SIG-M5 (cell line): ENCODE results near the gene USP10.
A peak's percentile ranks its signal among the peaks of the same experiment; 100 is the strongest.

Experiments used
- DNase-seq: peaks from one replicate; lab custom pipeline; 2025; lab: John Stamatoyannopoulos, UW

USP10 gene

GRCh38 chr16:84699712-84700445, at the start of gene USP10:
TSS of gene USP10 (plus strand) at chr16:84700000. CDS start at chr16:84700091, 91 bp downstream.
- DNase-seq, result no peak

GRCh38 chr16:84650062-84650991, 49.5 kb upstream of the USP10 start:
- DNase-seq, result no peak

- no peak for DNase-seq
Measured at GRCh38 chr16:84652566-84652965, 47.2 kb upstream of the USP10 start.

- no peak for DNase-seq
Measured at GRCh38 chr16:84654238-84654637, 45.6 kb upstream of the USP10 start.

- no peak for DNase-seq
Measured at GRCh38 chr16:84654998-84655397, 44.8 kb upstream of the USP10 start.

DNA sequence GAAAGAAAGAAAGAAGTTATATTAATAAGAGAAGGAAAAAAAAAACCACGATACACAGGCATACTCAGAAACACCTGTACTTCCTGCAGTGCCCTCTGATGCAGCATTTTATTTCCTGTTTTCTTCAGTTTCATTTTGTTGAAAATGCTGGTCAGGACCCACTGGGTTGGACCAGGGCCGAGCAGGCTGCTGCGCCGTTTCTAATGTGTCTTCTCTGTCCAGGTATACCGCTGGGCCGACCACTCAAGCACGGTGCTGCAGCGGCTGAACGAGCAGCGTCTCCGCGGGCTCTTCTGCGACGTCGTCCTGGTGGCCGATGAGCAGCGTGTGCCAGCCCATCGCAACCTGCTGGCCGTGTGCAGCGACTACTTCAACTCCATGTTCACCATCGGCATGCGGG, 43.2 kb upstream of the USP10 start:
- DNase-seq, result no peak

DNA sequence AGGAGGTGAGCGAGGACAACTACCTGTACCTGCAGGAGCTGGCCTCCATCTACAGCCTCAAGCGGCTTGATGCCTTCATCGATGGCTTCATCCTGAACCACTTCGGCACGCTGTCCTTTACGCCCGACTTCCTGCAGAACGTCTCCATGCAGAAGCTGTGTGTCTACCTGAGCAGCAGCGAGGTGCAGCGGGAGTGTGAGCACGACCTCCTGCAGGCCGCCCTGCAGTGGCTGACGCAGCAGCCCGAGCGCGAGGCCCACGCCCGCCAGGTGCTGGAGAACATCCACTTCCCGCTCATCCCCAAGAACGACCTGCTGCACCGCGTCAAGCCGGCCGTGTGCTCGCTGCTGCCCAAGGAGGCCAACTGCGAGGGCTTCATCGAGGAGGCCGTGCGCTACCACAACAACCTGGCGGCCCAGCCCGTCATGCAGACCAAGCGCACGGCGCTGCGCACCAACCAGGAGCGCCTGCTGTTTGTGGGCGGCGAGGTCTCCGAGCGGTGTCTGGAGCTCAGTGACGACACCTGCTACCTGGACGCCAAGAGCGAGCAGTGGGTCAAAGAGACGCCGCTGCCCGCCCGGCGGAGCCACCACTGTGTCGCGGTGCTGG, 42.5 kb upstream of the USP10 start:
- DNase-seq, result no peak

- no peak for DNase-seq
Measured at GRCh38 chr16:84658690-84659089, 41.1 kb upstream of the USP10 start.

DNA sequence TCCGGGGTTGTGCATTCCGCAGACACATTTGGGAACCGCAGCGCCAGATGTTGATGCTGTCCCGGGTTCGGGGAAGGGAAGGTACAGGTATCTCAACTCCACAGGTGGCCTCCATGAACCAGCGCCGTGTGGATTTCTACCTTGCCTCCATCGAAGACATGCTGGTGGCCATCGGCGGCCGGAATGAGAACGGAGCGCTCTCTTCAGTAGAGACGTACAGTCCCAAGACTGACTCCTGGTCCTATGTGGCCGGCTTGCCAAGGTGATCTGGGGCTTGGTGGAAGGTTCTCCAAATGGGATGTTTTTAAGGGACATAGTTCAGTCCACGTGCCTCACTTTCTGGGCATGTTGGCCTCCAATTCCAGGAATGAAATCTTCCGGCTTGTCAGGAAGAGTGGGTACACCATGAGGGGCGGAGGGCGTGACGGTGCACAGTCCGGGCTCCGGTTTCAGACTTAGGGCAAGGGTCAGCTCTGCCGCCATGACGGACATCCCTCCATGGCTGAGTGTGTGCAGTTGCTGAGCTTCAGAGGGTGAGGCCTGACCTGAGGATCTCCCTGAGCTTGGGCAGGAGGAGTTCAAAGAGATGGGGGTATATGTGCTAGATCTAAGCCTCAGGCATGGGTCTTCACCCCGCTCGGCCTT, 40.0 kb upstream of the USP10 start:
- DNase-seq, result no peak

DNA sequence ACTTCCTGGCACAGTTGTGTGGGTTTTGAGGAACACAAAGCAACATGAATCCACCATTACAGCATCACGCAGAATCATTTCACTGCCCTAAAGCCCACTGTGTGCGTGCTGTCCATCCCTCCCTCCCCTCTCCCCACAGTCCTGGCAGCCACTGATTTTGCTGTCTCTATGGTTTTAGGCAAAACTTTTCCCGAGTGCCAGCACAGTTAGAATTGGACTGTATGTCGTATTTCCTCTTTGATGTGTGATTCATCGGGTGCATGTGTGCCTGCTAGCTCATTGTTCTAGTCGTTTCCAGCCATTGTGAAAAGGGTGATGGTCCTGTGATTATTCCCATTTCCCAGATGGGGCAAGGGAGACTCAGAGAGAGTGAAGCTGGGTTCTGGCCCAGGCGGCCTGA, 38.8 kb upstream of the USP10 start:
- no peak for DNase-seq

DNA sequence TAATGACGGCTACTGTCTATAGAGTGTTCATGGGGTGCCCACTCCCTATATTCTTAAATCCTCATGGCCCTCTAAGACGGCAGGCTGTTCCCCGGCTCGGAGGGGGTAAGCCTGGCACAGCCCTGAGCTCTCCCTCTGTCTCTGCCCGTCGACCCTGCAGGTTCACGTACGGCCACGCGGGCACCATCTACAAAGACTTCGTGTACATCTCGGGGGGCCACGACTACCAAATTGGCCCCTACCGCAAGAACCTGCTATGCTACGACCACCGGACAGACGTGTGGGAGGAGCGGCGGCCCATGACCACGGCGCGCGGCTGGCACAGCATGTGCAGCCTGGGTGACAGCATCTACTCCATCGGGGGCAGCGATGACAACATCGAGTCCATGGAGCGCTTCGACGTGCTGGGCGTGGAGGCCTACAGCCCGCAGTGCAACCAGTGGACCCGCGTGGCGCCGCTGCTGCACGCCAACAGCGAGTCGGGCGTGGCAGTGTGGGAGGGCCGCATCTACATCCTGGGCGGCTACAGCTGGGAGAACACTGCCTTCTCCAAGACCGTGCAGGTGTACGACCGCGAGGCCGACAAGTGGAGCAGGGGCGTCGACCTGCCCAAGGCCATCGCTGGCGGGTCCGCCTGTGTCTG, 38.3 kb upstream of the USP10 start:
- no peak for DNase-seq

GRCh38 chr16:84662471-84662870, 37.3 kb upstream of the USP10 start:
- no peak for DNase-seq

GRCh38 chr16:84663433-84664101, 36.2 kb upstream of the USP10 start:
- no peak for DNase-seq

DNA sequence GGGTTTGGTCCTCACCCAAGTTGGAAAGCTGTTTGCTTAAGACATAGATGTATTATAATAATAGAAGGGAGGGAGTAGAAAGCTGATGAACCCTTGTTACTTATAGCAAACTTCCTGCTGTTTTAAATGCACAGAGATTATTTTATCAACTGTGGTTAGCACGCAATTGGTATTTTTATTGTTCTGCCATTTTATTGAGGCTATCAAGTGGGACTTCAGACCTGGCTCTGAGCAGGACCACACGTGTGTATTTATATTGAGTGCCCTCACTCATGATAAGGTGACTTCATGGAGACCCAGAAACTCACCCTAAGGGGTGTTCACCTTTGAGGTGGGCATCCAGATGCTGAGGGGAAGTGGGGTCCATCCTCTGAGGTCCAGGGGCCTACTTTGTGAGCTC, 34.4 kb upstream of the USP10 start:
- DNase-seq, result no peak

DNA sequence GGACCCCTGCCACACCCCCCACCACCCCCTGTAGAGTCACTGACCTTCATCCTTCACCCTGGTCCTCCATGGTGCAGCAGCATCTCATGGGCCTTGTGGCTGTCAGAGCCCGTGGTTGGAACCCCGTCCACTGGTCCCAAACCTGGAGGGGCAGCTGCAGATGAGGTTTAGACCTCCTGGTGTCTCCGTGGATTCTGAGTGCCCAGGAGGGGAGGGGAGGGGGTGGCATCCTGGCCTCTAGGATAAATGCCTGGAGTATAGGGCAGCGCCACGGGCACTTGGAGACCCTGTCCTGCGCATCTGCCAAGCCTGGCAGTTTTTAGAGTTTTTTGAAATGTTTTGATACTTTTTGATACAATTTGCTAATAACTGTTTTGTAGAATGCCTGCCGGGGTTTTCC, 34.0 kb upstream of the USP10 start:
- no peak for DNase-seq

- DNase-seq, result no peak
Measured at GRCh38 chr16:84667600-84668309, 32.0 kb upstream of the USP10 start.

- DNase-seq, result no peak
Measured at GRCh38 chr16:84670063-84670462, 29.7 kb upstream of the USP10 start.

DNA sequence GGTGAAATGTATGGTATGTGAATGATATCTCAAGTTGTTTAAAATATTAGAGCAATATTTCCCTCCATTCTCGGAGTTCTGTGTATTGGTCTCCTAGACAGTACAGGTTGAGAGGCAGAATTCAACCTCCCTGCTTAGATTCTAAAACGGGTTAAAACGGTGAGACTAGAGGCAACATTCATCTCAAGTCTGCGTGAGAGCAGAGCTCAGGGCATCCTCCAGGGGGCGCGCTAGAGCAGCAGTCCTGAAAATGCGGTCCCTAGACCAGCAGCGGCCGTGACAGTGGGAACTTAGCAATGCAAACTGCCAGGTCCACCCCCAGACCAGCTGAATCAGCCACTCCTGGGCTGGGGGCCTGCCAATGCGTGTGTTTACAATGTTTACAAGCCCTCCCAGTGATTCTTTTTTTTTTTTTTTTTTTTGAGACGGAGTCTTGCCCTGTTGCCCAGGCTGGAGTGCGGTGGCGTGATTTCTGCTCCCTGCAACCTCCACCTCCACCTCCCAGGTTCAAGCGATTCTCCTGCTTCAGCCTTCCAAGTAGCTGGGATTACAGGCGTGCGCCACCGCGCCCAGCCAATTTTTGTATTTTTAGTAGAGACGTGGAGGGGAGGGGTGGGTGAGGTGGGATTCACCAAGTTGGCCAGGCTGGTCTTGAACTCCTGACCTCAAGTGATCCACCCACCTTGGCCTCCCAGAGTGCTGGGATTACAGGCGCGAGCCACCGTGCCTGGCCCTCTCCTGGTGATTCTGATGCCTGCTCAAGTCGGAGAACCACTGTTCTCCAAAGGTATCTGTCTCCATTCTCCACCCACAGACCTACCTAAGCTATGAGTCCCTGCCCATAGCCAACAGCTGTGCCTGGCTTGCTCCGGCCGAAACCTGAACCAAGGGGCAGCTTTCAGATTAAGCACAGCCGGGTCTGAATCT, 27.3 kb upstream of the USP10 start:
- DNase-seq, result no peak

DNA sequence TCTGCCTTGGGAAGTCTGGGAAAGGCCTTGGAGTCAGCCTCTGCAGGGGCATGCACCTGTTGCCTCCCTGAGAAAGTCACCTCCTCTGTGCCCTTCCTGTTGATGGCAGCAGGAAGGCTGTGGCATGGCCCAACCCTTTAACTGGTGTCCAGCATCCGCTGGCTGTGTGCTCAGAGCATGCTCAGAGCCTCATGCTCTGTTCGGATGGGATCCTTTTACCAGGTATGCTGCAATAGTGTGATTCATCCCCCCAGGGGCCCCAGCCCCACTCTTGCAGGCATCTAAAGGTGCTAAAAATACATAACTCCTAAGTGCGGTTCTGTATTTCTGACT, 26.6 kb upstream of the USP10 start:
- peak; percentile 30 for DNase-seq

DNA sequence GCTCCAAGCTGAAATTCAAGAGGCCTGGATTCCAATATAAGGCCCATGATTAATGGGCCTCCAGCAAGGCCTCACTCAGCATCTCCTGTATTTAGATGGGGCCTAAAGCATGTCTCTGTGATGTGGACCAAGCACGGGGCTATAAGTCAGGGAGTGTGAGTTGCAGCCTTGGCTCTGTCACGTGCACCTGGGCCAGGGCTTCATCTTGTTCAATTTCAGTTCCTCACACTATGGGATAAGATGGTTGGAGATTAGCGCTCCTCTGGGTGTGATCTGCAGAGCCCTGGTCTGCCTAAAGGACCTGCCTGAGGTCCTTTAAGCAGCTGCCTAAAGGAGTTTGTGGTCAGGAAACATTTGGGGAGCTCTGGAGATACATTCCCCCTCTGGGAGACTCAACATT, 26.2 kb upstream of the USP10 start:
- no peak for DNase-seq
